ENCODE data around the gene SLC30A7.
A peak's percentile ranks its signal among the peaks of the same experiment; 100 is the strongest.

The SLC30A7 gene

GRCh38 chr1:100988121-100988520 lies 92.2 kb downstream of the SLC30A7 start:
- no peak for DNase-seq

- DNase-seq: no peak
Observed at GRCh38 chr1:100989306-100990077, 93.6 kb downstream of the SLC30A7 start.

GRCh38 chr1:100995198-100995988 lies 99.5 kb downstream of the SLC30A7 start:
- DNase-seq: no peak

DNA sequence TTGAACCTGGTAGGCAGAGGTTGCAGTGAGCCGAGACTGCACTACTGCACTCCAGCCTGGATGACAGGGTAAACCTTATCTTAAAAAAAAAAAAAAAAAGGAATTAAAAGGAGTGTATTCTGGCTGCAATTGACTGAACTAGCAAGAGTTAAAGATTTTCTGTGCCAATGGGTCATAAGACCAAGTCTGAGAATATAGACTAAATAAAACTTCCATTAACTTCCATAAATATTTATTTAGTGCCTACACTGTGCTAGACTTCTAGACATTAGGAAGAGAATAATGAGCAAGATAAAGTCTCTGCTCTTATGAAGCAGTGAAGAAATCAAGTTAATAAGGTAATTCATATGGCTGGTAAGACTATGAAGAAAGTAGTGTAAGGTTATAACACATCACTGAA lies 102.5 kb downstream of the SLC30A7 start:
- no peak for DNase-seq

GRCh38 chr1:101000131-101000873 lies 104.4 kb downstream of the SLC30A7 start:
- no peak for DNase-seq

DNA sequence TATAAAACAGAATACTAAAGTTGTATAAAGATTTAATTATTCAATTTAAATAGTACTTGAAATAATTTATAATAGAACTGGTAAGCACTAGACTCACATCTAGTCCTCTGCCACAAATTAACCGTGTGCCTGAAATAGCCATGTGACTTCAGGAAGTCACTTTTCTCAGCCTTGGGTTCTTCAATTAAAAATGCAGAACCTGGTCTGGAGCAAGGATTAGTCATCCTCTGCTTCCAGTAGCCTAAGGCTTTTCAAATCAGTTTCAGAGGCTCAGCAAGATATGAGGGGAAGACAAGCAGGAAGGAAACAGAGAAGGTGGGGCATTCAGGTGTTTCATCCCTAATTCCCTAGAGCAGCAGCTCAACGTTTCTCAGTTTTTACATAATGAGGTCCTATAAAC lies 106.7 kb downstream of the SLC30A7 start:
- no peak for DNase-seq

DNA sequence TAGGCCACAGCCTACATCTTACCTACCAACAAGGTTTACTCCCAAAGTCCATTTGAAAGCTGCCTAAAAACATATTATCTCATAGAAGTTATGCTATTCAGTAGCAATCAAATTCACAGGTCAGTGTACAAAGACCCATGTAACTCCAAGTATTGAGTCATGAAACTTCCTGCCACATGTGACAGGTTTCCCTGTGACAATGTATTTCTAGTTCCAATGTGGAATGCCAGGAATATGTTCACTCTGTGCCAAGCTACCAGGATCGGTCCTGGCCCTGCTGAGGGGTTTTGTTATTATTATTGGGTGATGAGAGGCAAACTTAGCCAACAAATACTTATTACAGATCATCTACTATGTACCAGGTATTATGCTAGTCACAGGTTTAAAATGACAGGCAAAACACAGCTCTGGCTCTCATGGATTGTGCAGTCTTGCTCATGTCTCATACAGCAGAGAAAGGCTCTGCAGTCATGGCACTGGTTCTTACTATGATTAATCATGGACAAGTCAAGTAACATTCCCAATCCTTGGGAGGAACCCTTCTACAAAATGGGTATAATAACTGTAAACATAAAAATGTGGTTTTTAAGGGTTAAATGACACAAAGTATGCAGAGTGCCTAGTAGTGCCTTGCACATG lies 107.2 kb downstream of the SLC30A7 start:
- no peak for DNase-seq

- peak; percentile 26 for DNase-seq
Observed at GRCh38 chr1:101004061-101004460, 108.2 kb downstream of the SLC30A7 start.

GRCh38 chr1:101004670-101005069 lies 108.8 kb downstream of the SLC30A7 start:
- no peak for DNase-seq

- no peak for DNase-seq
Observed at GRCh38 chr1:101005183-101005582, 109.3 kb downstream of the SLC30A7 start.

GRCh38 chr1:101005871-101006270 lies 110.0 kb downstream of the SLC30A7 start:
- DNase-seq: no peak

GRCh38 chr1:101006553-101006952 lies 110.7 kb downstream of the SLC30A7 start:
- DNase-seq: no peak

GRCh38 chr1:101008229-101008834 lies 112.4 kb downstream of the SLC30A7 start:
- no peak for DNase-seq

GRCh38 chr1:101013776-101014175 lies 117.9 kb downstream of the SLC30A7 start:
- no peak for DNase-seq

GRCh38 chr1:101017448-101017847 lies 121.6 kb downstream of the SLC30A7 start:
- peak; percentile 75 for DNase-seq

GRCh38 chr1:101022294-101022693 lies 126.4 kb downstream of the SLC30A7 start:
- no peak for DNase-seq

- peak; percentile 87 for DNase-seq
Observed at GRCh38 chr1:101025283-101025656, 129.4 kb downstream of the SLC30A7 start.

GRCh38 chr1:101025657-101026429 lies 130.0 kb downstream of the SLC30A7 start, which contains the start of gene DPH5:
Gene DPH5, minus strand, starts transcription at chr1:101025784. Its CDS starts 341 bp downstream, at chr1:101025443.
- peak; percentile 85 for DNase-seq

DNA sequence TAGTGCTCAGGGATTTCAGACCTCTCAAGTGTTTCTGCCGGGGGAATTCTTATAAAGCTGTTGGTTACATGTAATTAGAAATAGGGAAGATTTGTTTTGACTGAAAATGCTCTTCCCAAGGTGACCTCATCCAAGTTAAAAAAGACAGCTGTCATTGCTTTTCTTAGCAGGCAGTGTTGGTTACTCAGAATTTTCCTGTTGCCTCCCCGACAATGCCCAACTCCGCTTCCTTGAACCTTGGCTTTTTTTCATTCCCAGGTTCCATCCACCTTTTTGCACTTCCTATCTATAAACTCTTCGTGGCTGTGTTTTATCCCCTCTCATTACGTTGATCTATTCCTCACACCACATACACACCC lies 130.5 kb downstream of the SLC30A7 start:
- DNase-seq: peak; percentile 20

GRCh38 chr1:101027194-101027772 lies 131.4 kb downstream of the SLC30A7 start:
- no peak for DNase-seq

- DNase-seq: no peak
Observed at GRCh38 chr1:101028466-101028865, 132.6 kb downstream of the SLC30A7 start.

All from NCI-H526 treated with DMSO at 0.1 percent for 48 hours (cell line).